Epithelial cell of esophagus (primary cell): ENCODE measurements around the gene POP7.
A peak's percentile ranks its signal among the peaks of the same experiment; 100 is the strongest.
"Not testable (repeated sequence)": the region's sequence is repeated elsewhere in the genome, so short reads cannot be mapped to it uniquely, and the experiment has no call there.

Experiments
- DNase-seq: peaks from one replicate; pipeline ENCODE4 v3.0.0; 2010; ENCODE audit warnings: low read depth
- H3K4me3 ChIP-seq: 2 replicates; pipeline ENCODE4 v1.5.1; 2011; ENCODE audit warnings: mild to moderate bottlenecking, low read length, control low read depth
- TF ChIP-seq, protein P1 (sequence below): IDR thresholded peaks from 2 replicates; pipeline ENCODE4 v1.5.1; 2011; ENCODE audit warnings: low read depth, mild to moderate bottlenecking, low read length, control low read depth, inconsistent platforms; ENCODE audit not compliant: insufficient read depth; ENCODE audit errors: missing control alignments

Gene POP7

GRCh38 chr7:100714725-100715124 is 8.8 kb downstream of the POP7 start:
- no peak for DNase-seq
- no peak overlapping the region for H3K4me3 ChIP-seq
- TF ChIP-seq, protein P1, sequence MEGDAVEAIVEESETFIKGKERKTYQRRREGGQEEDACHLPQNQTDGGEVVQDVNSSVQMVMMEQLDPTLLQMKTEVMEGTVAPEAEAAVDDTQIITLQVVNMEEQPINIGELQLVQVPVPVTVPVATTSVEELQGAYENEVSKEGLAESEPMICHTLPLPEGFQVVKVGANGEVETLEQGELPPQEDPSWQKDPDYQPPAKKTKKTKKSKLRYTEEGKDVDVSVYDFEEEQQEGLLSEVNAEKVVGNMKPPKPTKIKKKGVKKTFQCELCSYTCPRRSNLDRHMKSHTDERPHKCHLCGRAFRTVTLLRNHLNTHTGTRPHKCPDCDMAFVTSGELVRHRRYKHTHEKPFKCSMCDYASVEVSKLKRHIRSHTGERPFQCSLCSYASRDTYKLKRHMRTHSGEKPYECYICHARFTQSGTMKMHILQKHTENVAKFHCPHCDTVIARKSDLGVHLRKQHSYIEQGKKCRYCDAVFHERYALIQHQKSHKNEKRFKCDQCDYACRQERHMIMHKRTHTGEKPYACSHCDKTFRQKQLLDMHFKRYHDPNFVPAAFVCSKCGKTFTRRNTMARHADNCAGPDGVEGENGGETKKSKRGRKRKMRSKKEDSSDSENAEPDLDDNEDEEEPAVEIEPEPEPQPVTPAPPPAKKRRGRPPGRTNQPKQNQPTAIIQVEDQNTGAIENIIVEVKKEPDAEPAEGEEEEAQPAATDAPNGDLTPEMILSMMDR = no peak

GRCh38 chr7:100717073-100717472 is 11.2 kb downstream of the POP7 start:
- H3K4me3 ChIP-seq, DNase-seq: not testable (repeated sequence)

DNA sequence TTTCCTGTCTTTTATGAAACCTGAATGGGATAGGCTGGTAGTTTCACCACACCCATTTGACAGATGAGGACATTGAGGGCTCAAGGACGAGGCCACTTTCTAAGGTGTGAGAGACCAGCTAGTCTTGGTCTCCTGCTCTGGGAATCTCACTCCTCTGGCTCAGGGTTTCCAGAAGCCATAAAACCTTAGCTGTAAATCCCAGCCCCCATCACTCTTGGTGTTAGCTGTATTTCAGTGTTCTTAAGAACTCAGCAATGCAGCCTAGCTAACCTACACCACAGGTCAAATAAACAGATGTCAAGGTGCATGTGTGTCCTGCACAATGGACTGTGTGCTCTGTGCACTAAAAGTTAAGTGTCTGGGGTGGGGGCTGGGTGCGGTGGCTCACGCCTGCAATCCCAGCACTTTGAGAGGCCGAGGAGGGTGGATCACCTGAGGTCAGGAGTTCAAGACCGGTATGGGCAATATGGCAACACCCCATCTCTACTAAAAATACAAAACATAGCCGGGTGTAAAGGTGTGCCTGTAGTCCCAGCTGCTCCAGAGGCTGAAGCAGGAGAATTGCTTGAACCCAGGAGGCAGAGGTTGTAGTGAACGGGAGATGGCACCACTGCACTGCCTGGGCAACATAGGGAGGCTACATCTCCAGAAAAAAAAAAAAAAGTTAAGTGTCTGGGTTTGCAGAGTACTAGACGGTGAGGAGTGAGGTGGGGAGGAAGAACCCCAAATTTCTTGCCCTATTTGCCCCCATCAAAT is 13.8 kb downstream of the POP7 start:
- H3K4me3 ChIP-seq = no peak overlapping the region
- TF ChIP-seq, protein P1 = peak; percentile 59
- peak; percentile 66 for DNase-seq

- no peak for DNase-seq
- H3K4me3 ChIP-seq = peak within 1 kb of the TSS; percentile 2
- TF ChIP-seq, protein P1 = no peak
These were observed 14.4 kb downstream of the POP7 start, which contains the start of gene EPO for GRCh38 chr7:100720279-100720670. Gene EPO, plus strand, starts transcription at chr7:100720468. Its CDS starts 513 bp downstream, at chr7:100720981.

- no peak overlapping the region for H3K4me3 ChIP-seq
- DNase-seq = no peak
- TF ChIP-seq, protein P1 = no peak
These were observed 15.0 kb downstream of the POP7 start for GRCh38 chr7:100720671-100721504.

GRCh38 chr7:100721505-100721812 is 15.5 kb downstream of the POP7 start:
- DNase-seq = no peak
- TF ChIP-seq, protein P1 = no peak
- H3K4me3 ChIP-seq = no peak overlapping the region

- TF ChIP-seq, protein P1 = no peak
- H3K4me3 ChIP-seq = no peak overlapping the region
- DNase-seq = no peak
These were observed 16.7 kb downstream of the POP7 start for GRCh38 chr7:100722480-100723212.
